Peyer's patch (tissue), 4 donors: Measurements from ENCODE around the gene MRPL17.

Source experiments
- CTCF ChIP-seq, 6 experiments: fragments of 450-650 bp in 4 of 6; fragments of 200-600 bp in 2 of 6; sonication (generic) in 1 of 6; IDR thresholded peaks; one replicate each; pipeline ENCODE4 v1.5.1; 2017 to 2019; ENCODE audit warnings: antibody characterized with exemption in 6 of 6, mild to moderate bottlenecking in 3 of 6, moderate library complexity in 1 of 6
- POLR2A ChIP-seq, 2 donors: fragments of 450-650 bp; IDR thresholded peaks; one replicate each; pipeline ENCODE4 v1.5.1; 2017; ENCODE audit warnings: antibody characterized with exemption in 2 of 2, mild to moderate bottlenecking in 2 of 2, moderate library complexity in 2 of 2

- TF ChIP-seq CTCF (IDR thresholded peaks at IDR 0.05) (no peak), POLR2A (IDR thresholded peaks at IDR 0.05) (no peak)
Observed at GRCh38 chr11:6721343-6721742, 38.2 kb upstream of the MRPL17 start.
